HEK293 (cell line): ENCODE measurements around the gene MORC1.

Experiments used
- CTCF ChIA-PET: fragments of 350-600 bp; formaldehyde crosslinking; extraction: SDS; loops from one replicate; lab custom pipeline; 2021; ENCODE audit warnings: antibody characterized with exemption; lab: Yijun Ruan, JAX
- POLR2A ChIA-PET: fragments of 300-600 bp; formaldehyde crosslinking; extraction: SDS; loops from one replicate; lab custom pipeline; 2020; ENCODE audit warnings: antibody characterized with exemption, inconsistent platforms; lab: Yijun Ruan, JAX
- H3K27ac ChIP-seq: fragments of 200-500 bp; sonication (Bioruptor generic); 2 replicates; pipeline ENCODE4 v1.5.1; 2014; ENCODE audit warnings: low read depth, low read length, control low read depth, inconsistent platforms; ENCODE audit errors: extremely low read depth
- H3K36me3 ChIP-seq, 2 experiments: fragments of 200-500 bp in 1 of 2; sonication (Bioruptor generic) in 1 of 2; 1 replicate in 1 of 2; 2 replicates in 1 of 2; pipeline ENCODE4 v1.5.1; 2014 to 2017; ENCODE audit warnings: inconsistent platforms in 2 of 2, low read length in 2 of 2; ENCODE audit not compliant: control insufficient read depth in 2 of 2, insufficient read depth in 1 of 2
- H3K4me1 ChIP-seq: fragments of 200-500 bp; sonication (Bioruptor generic); 2 replicates; pipeline ENCODE4 v1.5.1; 2014; ENCODE audit warnings: mild to moderate bottlenecking, low read length, inconsistent platforms; ENCODE audit not compliant: control insufficient read depth, insufficient read depth
- H3K4me3 ChIP-seq: 2 replicates; pipeline ENCODE4 v1.5.1; 2011; ENCODE audit warnings: low read depth, mild to moderate bottlenecking, control low read depth, low read length, moderate library complexity
- H3K9me3 ChIP-seq: fragments of 200-500 bp; sonication (Bioruptor generic); 2 replicates; pipeline ENCODE4 v1.5.1; 2014; ENCODE audit warnings: low read depth, low read length, inconsistent platforms; ENCODE audit not compliant: control insufficient read depth, insufficient read depth
- FEZF1 ChIP-seq: fragments of 450-650 bp; formaldehyde crosslinking; IDR thresholded peaks from 2 replicates; pipeline ENCODE4 v1.5.1; 2016; ENCODE audit warnings: missing biosample characterization, missing genetic modification characterization
- GFI1B ChIP-seq: fragments of 450-650 bp; formaldehyde crosslinking; IDR thresholded peaks from 2 replicates; pipeline ENCODE4 v1.5.1; 2016; ENCODE audit warnings: missing biosample characterization, missing genetic modification characterization
- HOXD13 ChIP-seq: sonication (generic); formaldehyde crosslinking; IDR thresholded peaks from 2 replicates; pipeline ENCODE4 v1.8.0; 2022; ENCODE audit warnings: missing genetic modification reagents, borderline replicate concordance
- PRDM4 ChIP-seq: fragments of 450-650 bp; formaldehyde crosslinking; IDR thresholded peaks from 2 replicates; pipeline ENCODE4 v1.5.1; 2017; ENCODE audit warnings: missing biosample characterization, missing genetic modification characterization
- REST ChIP-seq: fragments of 450-650 bp; formaldehyde crosslinking; IDR thresholded peaks from 2 replicates; pipeline ENCODE4 v1.5.1; 2016; ENCODE audit warnings: missing biosample characterization, missing genetic modification characterization
- SCRT1 ChIP-seq: fragments of 450-650 bp; formaldehyde crosslinking; IDR thresholded peaks from 2 replicates; pipeline ENCODE4 v1.5.1; 2016; ENCODE audit warnings: missing biosample characterization, missing genetic modification characterization, borderline replicate concordance
- ZBTB21 ChIP-seq: fragments of 450-650 bp; formaldehyde crosslinking; IDR thresholded peaks from 2 replicates; pipeline ENCODE4 v1.5.1; 2017; ENCODE audit warnings: missing biosample characterization, missing genetic modification characterization
- ZBTB6 ChIP-seq: fragments of 450-650 bp; formaldehyde crosslinking; IDR thresholded peaks from 2 replicates; pipeline ENCODE4 v1.5.1; 2017; ENCODE audit warnings: missing biosample characterization, missing genetic modification characterization
- ZFP41 ChIP-seq: fragments of 450-650 bp; formaldehyde crosslinking; IDR thresholded peaks from 2 replicates; pipeline ENCODE4 v1.5.1; 2016; ENCODE audit warnings: missing biosample characterization, missing genetic modification characterization, borderline replicate concordance
- ZNF132 ChIP-seq: fragments of 450-650 bp; formaldehyde crosslinking; IDR thresholded peaks from 2 replicates; pipeline ENCODE4 v1.5.1; 2017; ENCODE audit warnings: missing biosample characterization, missing genetic modification characterization, borderline replicate concordance
- ZNF157 ChIP-seq: fragments of 450-650 bp; formaldehyde crosslinking; IDR thresholded peaks from 2 replicates; pipeline ENCODE4 v1.5.1; 2016; ENCODE audit warnings: missing biosample characterization, missing genetic modification characterization
- ZNF175 ChIP-seq: fragments of 450-650 bp; formaldehyde crosslinking; IDR thresholded peaks from 2 replicates; pipeline ENCODE4 v1.5.1; 2016; ENCODE audit warnings: missing biosample characterization, missing genetic modification characterization
- ZNF280D ChIP-seq: fragments of 450-650 bp; formaldehyde crosslinking; IDR thresholded peaks from 2 replicates; pipeline ENCODE4 v1.5.1; 2016; ENCODE audit warnings: missing biosample characterization, missing genetic modification characterization
- ZNF302 ChIP-seq: fragments of 450-650 bp; formaldehyde crosslinking; IDR thresholded peaks from 2 replicates; pipeline ENCODE4 v1.5.1; 2016; ENCODE audit warnings: missing biosample characterization, missing genetic modification characterization, low read depth
- ZNF341 ChIP-seq: fragments of 450-650 bp; formaldehyde crosslinking; IDR thresholded peaks from 2 replicates; pipeline ENCODE4; 2016; ENCODE audit warnings: low read depth, missing biosample characterization, missing genetic modification characterization
- ZNF354C ChIP-seq: fragments of 450-650 bp; formaldehyde crosslinking; IDR thresholded peaks from 2 replicates; pipeline ENCODE4 v1.5.1; 2016; ENCODE audit warnings: missing biosample characterization, missing genetic modification characterization, low read depth, borderline replicate concordance
- ZNF513 ChIP-seq: fragments of 450-650 bp; IDR thresholded peaks from 2 replicates; pipeline ENCODE4 v1.5.1; 2018; ENCODE audit warnings: missing biosample characterization, missing genetic modification characterization
- ZNF621 ChIP-seq: fragments of 450-650 bp; formaldehyde crosslinking; IDR thresholded peaks from 2 replicates; pipeline ENCODE4 v1.5.1; 2017; ENCODE audit warnings: missing biosample characterization, missing genetic modification characterization
- ZNF624 ChIP-seq: fragments of 450-650 bp; formaldehyde crosslinking; IDR thresholded peaks from 2 replicates; pipeline ENCODE4 v1.5.1; 2017; ENCODE audit warnings: missing biosample characterization, missing genetic modification characterization
- ZNF645 ChIP-seq: fragments of 450-650 bp; formaldehyde crosslinking; IDR thresholded peaks from 2 replicates; pipeline ENCODE4; 2016; ENCODE audit warnings: missing biosample characterization, missing genetic modification characterization
- ZNF707 ChIP-seq: fragments of 450-650 bp; formaldehyde crosslinking; IDR thresholded peaks from 2 replicates; pipeline ENCODE4 v1.5.1; 2016; ENCODE audit warnings: missing biosample characterization, missing genetic modification characterization
- ZNF76 ChIP-seq: fragments of 450-650 bp; formaldehyde crosslinking; IDR thresholded peaks from 2 replicates; pipeline ENCODE4; 2016; ENCODE audit warnings: low read depth, missing biosample characterization, missing genetic modification characterization, borderline replicate concordance
- ZNF777 ChIP-seq: fragments of 450-650 bp; formaldehyde crosslinking; IDR thresholded peaks from 2 replicates; pipeline ENCODE4 v1.5.1; 2017; ENCODE audit warnings: missing biosample characterization, missing genetic modification characterization, borderline replicate concordance

The MORC1 gene

GRCh38 chr3:109093561-109093960 is 24.4 kb downstream of the MORC1 start:
- Histone ChIP-seq H3K4me1 (no peaks in the 10 kb centered on the region), H3K36me3 (no peaks in the 10 kb centered on the region), H3K9me3 (no peaks in the 10 kb centered on the region), H3K27ac (no peak overlapping the region), H3K4me3 (no peak overlapping the region)
- POLR2A ChIA-PET = no interaction called here
- TF ChIP-seq ZNF280D (tag by site-specific recombination) (no peak), ZNF302 (tag by site-specific recombination) (no peak), ZBTB21 (no peak), ZBTB6 (tag by site-specific recombination) (no peak), ZNF645 (no peak), PRDM4 (tag by site-specific recombination) (no peak), SCRT1 (no peak), ZNF354C (tag by site-specific recombination) (no peak), ZNF341 (tag by site-specific recombination) (no peak), ZNF777 (tag by site-specific recombination) (no peak)
- CTCF ChIA-PET = interaction anchor here (0.6 kb wide), 1 partner anchor 131 kb away, joined by 4 read pairs; no protein-coding TSS in a partner anchor

GRCh38 chr3:109091846-109092245 is 26.1 kb downstream of the MORC1 start:
- ChIA-PET POLR2A (no interaction called here), CTCF (interaction anchor here (0.9 to 1.2 kb wide), 3 partner anchors 9 to 68 kb away, joined by 3 to 8 read pairs (median 3); no protein-coding TSS in a partner anchor)
- H3K9me3 ChIP-seq = no peaks in the 10 kb centered on the region
- no peaks in the 10 kb centered on the region for H3K36me3 ChIP-seq
- no peak overlapping the region for H3K4me3 ChIP-seq
- H3K4me1 ChIP-seq = no peaks in the 10 kb centered on the region
- no peak overlapping the region for H3K27ac ChIP-seq
- TF ChIP-seq ZNF132 (tag by site-specific recombination) (no peak), ZNF513 (no peak), ZNF621 (tag by site-specific recombination) (no peak), REST (tag by site-specific recombination) (no peak), ZNF175 (tag by site-specific recombination) (no peak), ZNF707 (tag by site-specific recombination) (no peak), ZNF76 (tag by site-specific recombination) (no peak), ZNF624 (tag by site-specific recombination) (no peak), HOXD13 (CRISPR knock-in tag) (no peak), ZNF157 (no peak), GFI1B (tag by site-specific recombination) (no peak), FEZF1 (no peak), ZFP41 (no peak)
